A673 (cell line): Measurements from ENCODE around the gene MRPL45. TPM values are rescaled to one million over a fixed set of nuclear protein-coding genes. Genes with fewer than 3 reads are reported as not detected.
"Not testable (repeated sequence)": the region's sequence is repeated elsewhere in the genome, so short reads cannot be mapped to it uniquely, and the experiment has no call there.

ENCODE experiments used
- Bru-seq: library from RNA; stranded (reverse); fragments of 400-500 nt; gene quantifications from one replicate; lab custom pipeline; 2021; lab: Mats Ljungman, UMichigan
- BruChase-seq, 2 experiments: library from RNA; stranded (reverse); fragments of 400-500 nt; gene quantifications; one replicate each; lab custom pipeline; 2021; lab: Mats Ljungman, UMichigan
- BruUV-seq: library from RNA; stranded (reverse); fragments of 400-500 nt; replicated peaks from 2 replicates; lab custom pipeline; 2021; lab: Mats Ljungman, UMichigan
- CTCF ChIA-PET: fragments of 300-600 bp; sonication (Branson Sonifier 250); formaldehyde crosslinking; loops from one replicate; lab custom pipeline; 2022; ENCODE audit warnings: antibody characterized with exemption; lab: Charles Lee
- POLR2A ChIA-PET: fragments of 300-600 bp; sonication (Branson Sonifier 250); formaldehyde crosslinking; loops from one replicate; lab custom pipeline; 2022; ENCODE audit warnings: antibody characterized with exemption; ENCODE audit not compliant: low non-redundant PET; lab: Charles Lee
- DNase-seq: peaks from one replicate; pipeline ENCODE4 v3.0.0-alpha.2; 2015; ENCODE audit warnings: low spot score
- H3K27ac ChIP-seq: fragments of 200-600 bp; sonication (generic); 2 replicates; pipeline ENCODE4 v1.5.1; 2016; ENCODE audit warnings: mixed run types, low read depth, mild to moderate bottlenecking, mixed read lengths, antibody characterized with exemption, low read length; ENCODE audit not compliant: poor library complexity, severe bottlenecking
- H3K27me3 ChIP-seq: fragments of 200-600 bp; sonication (generic); replicated peaks from 2 replicates; pipeline ENCODE4 v1.6.1; 2017; ENCODE audit warnings: mixed run types, low read depth, mild to moderate bottlenecking, mixed read lengths, antibody characterized with exemption, low read length; ENCODE audit not compliant: insufficient read depth, poor library complexity
- H3K36me3 ChIP-seq: fragments of 200-600 bp; sonication (generic); 2 replicates; pipeline ENCODE4 v1.6.1; 2016; ENCODE audit warnings: mixed run types, mild to moderate bottlenecking, mixed read lengths, antibody characterized with exemption, low read length; ENCODE audit not compliant: insufficient read depth, poor library complexity, severe bottlenecking
- H3K4me1 ChIP-seq: fragments of 200-600 bp; sonication (generic); 2 replicates; pipeline ENCODE4 v1.6.1; 2017; ENCODE audit warnings: mixed run types, mild to moderate bottlenecking, mixed read lengths, antibody characterized with exemption, low read length; ENCODE audit not compliant: insufficient read depth, poor library complexity, severe bottlenecking
- H3K4me3 ChIP-seq: fragments of 200-600 bp; sonication (generic); 2 replicates; pipeline ENCODE4 v1.5.1; 2016; ENCODE audit warnings: low read depth, mixed run types, mild to moderate bottlenecking, mixed read lengths, low read length; ENCODE audit not compliant: poor library complexity, severe bottlenecking
- H3K9me3 ChIP-seq: fragments of 200-600 bp; sonication (generic); 2 replicates; pipeline ENCODE4 v1.6.1; 2016; ENCODE audit warnings: mixed run types, low read depth, mild to moderate bottlenecking, mixed read lengths, antibody characterized with exemption, low read length; ENCODE audit not compliant: poor library complexity, severe bottlenecking
- intact Hi-C: fragments of 100-400 bp; cut with micrococcal nuclease; formaldehyde crosslinking; loops from one replicate; pipeline ENCODE4 v1.10.0; 2022; ENCODE audit not compliant: unreplicated experiment
- long read RNA-seq: library from polyadenylated mRNA; stranded (forward); transcript quantifications from one replicate; pipeline ENCODE4 v2.0.0, GENCODE V29; 2022
- total RNA-seq: library from RNA; stranded (reverse); gene quantifications from 2 replicates; pipeline ENCODE4 v1.2.3, GENCODE V29; 2021

MRPL45 gene
- 34.4 and 36.5 TPM in 2 replicates for total RNA-seq
- percentile 65 among the genes with signal in this experiment for Bru-seq, nascent RNA
- BruChase-seq, experiment 1, labeled RNA remaining after a 2-hour chase = percentile 65 among the genes with signal in this experiment
- percentile 74 among the genes with signal in this experiment for BruChase-seq, experiment 2, labeled RNA remaining after a 6-hour chase
- long read RNA-seq, transcript MRPL45-203 (8 exons, 1,705 nt) = major isoform, 73 of 83 reads
- long read RNA-seq, partial matches to known transcripts = 6 of 83 reads
- long read RNA-seq, other reads (novel, unspliced or antisense) = 2 of 83 reads

DNA sequence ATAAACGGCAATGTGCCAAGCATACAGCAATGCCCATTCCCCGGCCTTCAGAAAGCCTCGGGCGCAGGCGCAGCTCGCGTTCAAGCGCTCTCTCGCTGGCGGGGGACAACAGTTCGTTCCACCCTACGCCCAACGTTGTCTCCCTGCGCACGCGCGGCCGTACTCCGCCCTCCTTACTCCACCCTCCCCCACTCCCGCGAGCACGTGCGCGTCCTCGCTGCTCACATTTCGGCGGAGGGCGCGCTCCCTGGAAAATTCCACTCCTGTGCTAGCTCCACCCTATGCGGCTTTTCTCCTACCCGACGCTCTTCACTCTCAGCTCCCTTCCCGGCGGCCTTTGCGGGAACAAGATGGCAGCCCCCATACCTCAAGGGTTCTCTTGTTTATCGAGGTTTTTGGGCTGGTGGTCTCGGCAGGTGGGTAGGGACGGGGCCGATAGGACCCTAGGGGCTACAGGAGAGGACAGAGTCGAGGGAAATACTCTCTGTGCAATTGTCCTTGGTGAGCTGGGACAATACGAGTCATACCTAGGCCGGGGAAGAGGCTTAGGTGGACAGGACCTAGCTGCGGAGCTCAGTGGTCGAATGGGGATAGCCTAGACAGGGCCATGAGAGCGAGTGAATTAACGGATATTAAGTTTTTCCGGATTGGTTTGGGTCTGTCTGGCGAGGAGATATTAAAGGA lies at the start of gene MRPL45:
MRPL45 (plus strand) TSS at position 335 of the 684 bp plus-strand sequence; CDS start at position 351, 16 bp downstream.
- H3K9me3 ChIP-seq, POLR2A ChIA-PET, intact Hi-C loops, H3K36me3 ChIP-seq, H3K27ac ChIP-seq, H3K27me3 ChIP-seq, CTCF ChIA-PET, H3K4me1 ChIP-seq, BruUV-seq: not testable (repeated sequence)
- DNase-seq = peak; percentile 93
- H3K4me3 ChIP-seq = peak within 1 kb of the TSS; percentile 47

DNA sequence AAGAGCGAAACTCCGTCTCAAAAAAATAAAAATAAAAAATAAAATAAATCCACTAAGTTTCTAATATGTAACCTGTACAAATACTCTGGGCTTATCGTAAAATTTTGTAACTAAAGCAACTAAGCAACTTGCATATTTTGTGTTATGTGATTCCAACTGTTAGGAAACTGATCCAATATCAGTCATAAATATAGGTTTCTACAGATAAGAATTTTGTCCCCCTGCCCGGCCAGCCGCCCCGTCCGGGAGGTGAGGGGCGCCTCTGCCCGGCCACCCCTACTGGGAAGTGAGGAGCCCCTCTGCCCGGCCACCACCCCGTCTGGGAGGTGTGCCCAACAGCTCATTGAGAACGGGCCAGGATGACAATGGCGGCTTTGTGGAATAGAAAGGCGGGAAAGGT lies 43.8 kb upstream of the MRPL45 start:
- intact Hi-C loops, H3K4me1 ChIP-seq, H3K4me3 ChIP-seq, H3K27me3 ChIP-seq, POLR2A ChIA-PET, H3K27ac ChIP-seq, BruUV-seq, H3K9me3 ChIP-seq, H3K36me3 ChIP-seq, DNase-seq, CTCF ChIA-PET: not testable (repeated sequence)

DNA sequence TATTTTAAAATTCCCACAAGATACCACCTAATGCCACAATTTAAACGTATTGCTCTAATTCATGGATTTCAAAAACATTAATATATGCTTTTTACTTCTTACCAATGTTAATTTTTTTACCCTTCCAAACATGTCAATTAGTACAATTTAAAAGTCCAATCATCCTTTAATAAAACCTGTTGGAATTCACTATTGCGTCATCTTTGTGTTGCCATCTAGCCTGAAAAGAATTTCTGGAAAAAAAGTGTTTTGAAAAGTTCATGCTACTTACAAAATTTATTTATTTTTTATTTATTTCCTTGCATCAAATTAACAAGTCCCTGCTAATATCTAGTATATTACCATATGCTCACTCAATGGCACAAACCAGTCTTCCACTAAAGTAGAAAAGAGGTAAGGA lies 42.6 kb upstream of the MRPL45 start:
- CTCF ChIA-PET, H3K4me3 ChIP-seq, H3K4me1 ChIP-seq, H3K27ac ChIP-seq, H3K27me3 ChIP-seq, POLR2A ChIA-PET, intact Hi-C loops, DNase-seq, H3K36me3 ChIP-seq, H3K9me3 ChIP-seq: not testable (repeated sequence)
- BruUV-seq = TSS peak; percentile 61

DNA sequence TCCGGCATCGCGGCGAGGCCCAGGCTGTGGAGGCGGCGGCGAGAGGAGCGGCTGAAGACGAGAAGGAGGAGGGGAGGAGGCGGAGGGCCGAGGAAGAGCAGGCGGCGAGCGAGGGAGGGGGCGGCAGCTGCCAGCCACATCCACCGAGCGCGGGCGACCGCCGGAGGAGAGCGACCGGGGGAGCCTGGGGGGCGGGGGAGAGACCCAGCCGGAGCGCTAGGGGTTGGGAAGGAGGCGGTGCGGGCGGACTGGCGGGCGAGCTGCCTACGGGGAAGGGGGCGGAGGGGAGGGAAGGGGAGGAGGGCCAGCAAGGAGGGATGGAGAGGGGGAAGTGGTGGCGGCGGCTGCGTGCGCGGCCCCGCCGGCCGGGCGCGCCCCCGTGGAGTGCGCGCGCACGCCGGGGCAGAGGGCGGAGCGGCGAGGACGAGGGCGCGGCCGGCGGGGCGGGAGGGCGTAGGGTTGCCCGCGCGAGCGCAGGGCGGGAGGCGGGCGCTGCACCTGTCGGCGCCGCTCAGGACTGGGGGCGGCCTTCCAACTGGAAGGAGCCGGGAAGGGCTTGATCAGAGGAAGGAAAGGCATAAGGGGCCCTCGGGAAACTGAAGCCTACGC lies 39.9 kb upstream of the MRPL45 start:
- POLR2A ChIA-PET, CTCF ChIA-PET: not testable (repeated sequence)

DNA sequence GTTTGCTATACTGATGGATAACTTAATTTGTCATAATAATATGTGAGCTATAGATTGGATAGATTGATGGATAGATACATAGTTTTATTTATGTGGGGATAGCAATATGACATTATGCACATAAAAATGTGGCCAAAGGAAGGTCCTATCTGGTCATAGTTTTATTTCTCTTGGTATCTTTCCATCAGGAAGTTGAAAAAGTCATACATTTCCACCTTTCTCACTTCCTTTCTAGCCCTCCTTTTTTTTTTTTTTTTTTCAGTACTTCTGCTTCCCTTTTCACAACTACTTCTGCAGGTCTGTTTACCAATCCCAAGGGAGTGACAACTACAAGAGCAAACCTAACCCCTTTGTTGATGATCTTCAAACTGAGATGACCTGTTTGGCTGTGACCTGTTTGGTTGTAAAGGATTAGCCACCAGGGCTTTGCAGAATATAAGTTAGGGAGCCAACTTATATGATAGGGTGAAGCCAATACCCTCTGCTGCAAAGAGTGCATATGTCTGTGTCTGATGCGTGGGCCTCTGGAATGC lies 30.9 kb upstream of the MRPL45 start:
- H3K4me3 ChIP-seq, POLR2A ChIA-PET, DNase-seq, H3K36me3 ChIP-seq, H3K9me3 ChIP-seq, BruUV-seq, H3K4me1 ChIP-seq, intact Hi-C loops, H3K27ac ChIP-seq, H3K27me3 ChIP-seq, CTCF ChIA-PET: not testable (repeated sequence)

More for the DNA sequence above, 39.9 kb upstream of the MRPL45 start:
- H3K4me3 ChIP-seq = peak overlapping the region; percentile 52
- intact Hi-C loops, H3K27ac ChIP-seq, BruUV-seq, H3K27me3 ChIP-seq, H3K9me3 ChIP-seq, H3K4me1 ChIP-seq, H3K36me3 ChIP-seq: not testable (repeated sequence)
- DNase-seq = peak; percentile 80

DNA sequence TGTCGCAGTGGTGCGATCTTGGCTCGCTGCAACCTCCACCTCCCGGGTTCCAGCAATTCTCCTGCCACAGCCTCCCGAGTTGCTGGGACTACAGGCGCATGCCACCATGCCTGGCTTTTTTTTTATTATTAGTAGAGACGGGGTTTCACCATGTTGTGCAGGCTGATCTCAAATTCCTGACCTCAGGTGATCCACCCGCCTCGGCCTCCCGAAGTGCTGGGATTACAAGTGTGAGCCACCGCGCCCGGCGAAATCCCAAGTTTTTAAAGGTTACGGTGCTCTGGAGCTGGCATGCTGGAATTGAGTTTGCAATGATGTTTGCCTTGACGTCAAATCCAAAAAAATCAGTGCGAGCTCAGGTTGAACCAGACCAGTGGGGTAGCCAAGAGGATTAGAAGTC lies 30.4 kb upstream of the MRPL45 start:
- DNase-seq, H3K27me3 ChIP-seq, H3K36me3 ChIP-seq, H3K9me3 ChIP-seq, BruUV-seq, H3K4me1 ChIP-seq, POLR2A ChIA-PET, H3K4me3 ChIP-seq, intact Hi-C loops, CTCF ChIA-PET, H3K27ac ChIP-seq: not testable (repeated sequence)

DNA sequence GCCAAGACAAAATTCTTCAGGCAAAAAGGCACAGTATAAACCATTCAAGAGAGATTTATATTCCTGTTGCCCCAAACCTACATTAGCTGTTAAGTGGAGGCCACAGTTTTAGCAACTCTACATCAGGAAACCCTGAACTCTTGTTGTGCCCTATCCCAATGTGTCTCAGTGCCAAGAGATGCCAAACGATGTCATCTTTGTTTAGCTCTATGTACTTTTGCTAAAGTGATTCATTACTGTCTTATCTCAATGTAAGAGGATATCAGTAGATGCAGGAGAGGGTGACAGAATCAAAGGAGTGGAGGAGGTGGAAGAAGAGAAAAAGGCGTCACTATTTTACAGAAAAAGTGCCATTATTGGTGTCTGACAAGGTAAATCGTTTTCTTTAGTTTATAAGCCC lies 28.8 kb upstream of the MRPL45 start:
- BruUV-seq, POLR2A ChIA-PET, H3K27me3 ChIP-seq, H3K4me1 ChIP-seq, DNase-seq, H3K27ac ChIP-seq, H3K4me3 ChIP-seq, CTCF ChIA-PET, intact Hi-C loops, H3K9me3 ChIP-seq, H3K36me3 ChIP-seq: not testable (repeated sequence)
